Mammary epithelial cell (primary cell): ENCODE measurements around the gene HIP1R.

ENCODE experiments used
- CTCF ChIP-seq, 2 donors: IDR thresholded peaks in 1 of 2; conservative IDR thresholded peaks in 1 of 2; 2 replicates each; pipeline ENCODE4 v1.5.1; 2011 to 2012; ENCODE audit warnings: inconsistent platforms in 2 of 2, low read length in 2 of 2, mild to moderate bottlenecking in 2 of 2, control low read depth in 1 of 2, low read depth in 1 of 2; ENCODE audit not compliant: insufficient read depth in 1 of 2; ENCODE audit errors: extremely low read depth in 1 of 2
- EZH2 ChIP-seq: IDR thresholded peaks from 2 replicates; pipeline ENCODE4 v1.6.1; 2012; ENCODE audit warnings: low read length, inconsistent platforms, borderline replicate concordance

DNA sequence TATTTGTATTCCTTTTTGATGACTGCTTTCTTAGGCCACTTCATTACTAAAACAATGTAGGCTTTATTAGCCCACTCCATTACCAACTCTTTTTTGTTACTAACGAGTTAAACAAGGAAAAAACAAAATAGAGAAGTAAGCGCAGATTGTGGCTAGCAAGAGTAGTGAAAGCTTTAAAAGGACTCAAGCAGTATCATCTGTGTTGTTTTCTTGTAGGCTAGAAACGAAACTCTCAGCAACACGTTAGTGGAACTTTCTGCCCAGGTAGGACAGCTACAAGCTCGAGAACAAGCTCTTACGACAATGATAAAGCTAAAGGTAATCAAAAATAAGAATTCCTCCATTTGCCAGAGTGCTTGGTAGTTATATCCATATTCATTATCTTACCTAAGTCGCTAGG, 49.8 kb upstream of the HIP1R start:
- TF ChIP-seq CTCF (conservative IDR thresholded peaks at IDR 0.05 in 1 of 2, IDR thresholded peaks at IDR 0.05 in 1 of 2; ENCODE audit: extremely low read depth in 1 of 2, insufficient read depth in 1 of 2, low read depth in 1 of 2, low read length in 2 of 2): no peak
- no peak for TF ChIP-seq EZH2
